HG02763 (cell line): ENCODE data around the gene CAMK2B.

Experiments
- ATAC-seq: cut with Tn5 transposase; IDR thresholded peaks from one replicate; pipeline ENCODE4 v1.9.1; 2021; ENCODE audit warnings: mild to moderate bottlenecking, moderate library complexity; ENCODE audit not compliant: unreplicated experiment

CAMK2B gene

DNA sequence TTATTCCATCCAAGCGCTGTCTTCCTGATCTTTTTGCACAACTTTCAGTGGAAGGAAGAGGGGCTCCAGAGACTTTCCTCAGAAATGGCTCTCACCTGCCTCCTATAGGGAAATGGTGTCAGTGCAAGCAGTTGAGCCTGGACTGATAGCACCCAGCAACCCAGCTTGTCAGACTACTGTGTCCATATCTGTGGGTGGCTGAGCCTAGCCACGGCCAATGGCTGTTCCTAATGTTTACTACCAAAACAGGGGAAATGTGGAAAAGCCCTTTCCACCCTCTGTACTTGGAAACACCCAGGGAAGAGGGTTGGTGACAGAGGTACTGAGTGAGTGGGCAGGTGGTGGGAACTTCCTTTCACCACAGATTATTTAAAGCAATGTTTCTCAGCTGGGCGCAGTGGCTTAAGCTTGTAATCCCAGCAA, 128.9 kb downstream of the CAMK2B start:
- ATAC-seq = no peak

DNA sequence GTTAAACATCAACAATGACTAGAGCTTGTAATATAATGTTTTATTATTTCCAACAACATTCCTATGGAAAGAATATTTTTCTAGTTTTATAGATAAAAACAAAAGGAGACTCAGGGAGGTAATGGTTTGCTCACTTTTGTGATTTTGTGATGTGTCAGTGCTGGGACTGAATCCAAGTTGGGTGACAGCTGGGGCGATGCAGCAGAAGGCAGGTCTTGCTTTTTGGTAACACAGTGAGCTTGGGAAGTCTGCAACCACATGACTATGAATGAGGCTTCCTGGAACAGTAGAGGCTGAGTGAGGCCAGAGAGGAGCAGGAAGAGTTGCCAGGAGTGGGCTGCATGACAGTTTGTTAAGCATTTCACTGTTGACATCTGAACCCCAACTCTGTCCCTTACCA, 129.5 kb downstream of the CAMK2B start:
- ATAC-seq = no peak

DNA sequence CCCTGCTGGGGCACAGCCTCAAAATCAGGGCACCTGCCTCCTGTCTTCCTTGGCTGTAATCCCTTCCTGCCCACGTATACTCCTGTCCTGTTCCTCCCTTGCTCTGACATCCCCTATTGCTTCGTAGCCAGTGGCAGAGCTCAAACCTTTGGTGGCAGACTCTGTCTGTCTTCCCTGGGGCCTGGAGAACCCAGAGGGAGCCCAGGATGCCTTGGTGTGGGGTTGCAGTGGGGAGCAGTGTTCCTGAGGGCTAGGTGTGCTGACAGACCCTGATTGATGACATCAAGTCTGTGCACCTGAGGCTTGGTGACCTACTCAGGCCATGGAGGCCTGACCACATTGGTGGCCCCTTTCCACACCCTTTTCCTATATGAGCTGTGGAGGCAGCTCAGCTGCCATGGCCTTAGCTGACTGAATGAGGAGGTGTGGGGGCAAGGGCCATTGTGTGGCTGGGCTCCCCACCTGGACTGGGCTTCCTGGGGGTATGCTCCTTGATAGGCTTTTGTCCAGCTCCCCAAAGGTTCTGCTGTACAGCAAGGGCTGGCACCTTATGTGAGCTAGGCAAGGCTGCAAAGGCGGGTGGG, 130.7 kb downstream of the CAMK2B start:
- ATAC-seq = no peak

DNA sequence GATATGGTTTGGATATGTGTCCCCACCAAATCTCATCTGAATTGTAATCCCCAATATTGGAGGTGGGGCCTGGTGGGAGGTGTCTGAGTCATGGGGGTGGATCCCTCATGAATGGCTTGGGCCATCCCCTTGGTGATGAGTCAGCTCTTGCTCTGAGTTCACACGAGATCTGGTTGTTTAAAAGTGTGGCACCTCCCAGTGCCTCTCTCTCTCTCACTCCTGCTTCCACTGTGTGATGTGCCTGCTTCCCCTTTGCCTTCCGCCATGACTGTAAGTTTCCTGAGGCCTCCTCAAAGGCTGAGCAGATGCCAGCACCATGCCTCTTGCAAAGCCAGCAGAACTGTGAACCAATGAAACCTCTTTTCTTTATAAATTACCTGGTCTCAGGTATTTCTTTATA, 131.3 kb downstream of the CAMK2B start:
- ATAC-seq = no peak

DNA sequence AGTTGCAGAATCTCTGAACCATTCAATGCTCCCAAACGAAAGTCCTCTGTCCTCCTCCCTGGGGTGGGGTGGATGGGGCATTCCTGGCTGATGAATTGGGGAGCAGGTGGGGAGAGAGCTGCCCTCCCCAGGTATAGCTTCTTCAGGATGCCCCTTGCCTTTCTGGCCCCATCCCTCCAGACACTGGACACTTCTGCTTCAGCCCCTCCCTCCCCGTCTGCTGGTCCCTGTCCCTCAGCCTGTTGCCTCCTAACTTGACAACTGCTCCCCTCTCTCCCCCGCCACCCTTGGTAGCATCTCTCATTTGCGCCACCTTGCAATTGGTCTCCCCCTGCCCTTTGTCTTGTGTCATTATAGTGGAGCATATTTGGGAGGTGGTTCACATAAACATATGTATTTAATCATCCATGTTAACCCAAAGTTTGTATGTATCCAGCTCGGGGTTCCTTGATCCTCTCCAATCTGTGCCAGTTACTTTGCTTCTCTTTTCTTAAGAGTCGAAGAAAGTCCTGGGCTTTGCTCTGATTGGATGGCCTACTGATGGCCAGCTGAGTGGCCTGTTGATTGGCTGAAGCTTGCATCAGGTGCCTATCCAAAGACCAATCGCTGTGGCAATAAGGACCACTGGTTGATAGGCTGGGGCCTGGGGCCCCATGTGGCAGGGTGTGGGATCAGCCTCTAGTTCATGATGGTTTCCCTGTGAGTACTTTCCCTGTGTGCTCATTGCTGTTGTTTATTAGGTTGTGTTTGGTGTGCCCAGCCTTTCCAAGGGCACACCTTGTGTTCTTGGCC, 132.2 kb downstream of the CAMK2B start:
- ATAC-seq = no peak

DNA sequence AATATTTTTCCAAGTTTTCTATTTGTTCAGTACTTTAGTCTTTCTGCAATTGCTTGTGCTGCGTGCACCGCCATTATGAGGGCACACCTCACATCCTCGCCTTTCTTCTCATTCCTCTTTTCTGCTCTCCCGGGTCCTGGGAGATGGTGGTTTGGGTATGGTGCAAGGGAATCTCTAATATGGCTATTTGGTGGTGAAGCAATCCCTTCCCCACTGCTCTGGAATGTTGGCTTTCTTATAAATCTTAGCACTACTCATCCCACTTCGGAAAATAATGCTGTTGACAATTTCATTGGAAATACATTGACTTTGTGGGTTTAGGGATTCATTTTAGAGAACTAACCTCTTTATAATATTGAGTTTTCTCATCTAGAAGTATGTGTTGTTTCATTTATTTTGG, 134.2 kb downstream of the CAMK2B start:
- no peak for ATAC-seq

DNA sequence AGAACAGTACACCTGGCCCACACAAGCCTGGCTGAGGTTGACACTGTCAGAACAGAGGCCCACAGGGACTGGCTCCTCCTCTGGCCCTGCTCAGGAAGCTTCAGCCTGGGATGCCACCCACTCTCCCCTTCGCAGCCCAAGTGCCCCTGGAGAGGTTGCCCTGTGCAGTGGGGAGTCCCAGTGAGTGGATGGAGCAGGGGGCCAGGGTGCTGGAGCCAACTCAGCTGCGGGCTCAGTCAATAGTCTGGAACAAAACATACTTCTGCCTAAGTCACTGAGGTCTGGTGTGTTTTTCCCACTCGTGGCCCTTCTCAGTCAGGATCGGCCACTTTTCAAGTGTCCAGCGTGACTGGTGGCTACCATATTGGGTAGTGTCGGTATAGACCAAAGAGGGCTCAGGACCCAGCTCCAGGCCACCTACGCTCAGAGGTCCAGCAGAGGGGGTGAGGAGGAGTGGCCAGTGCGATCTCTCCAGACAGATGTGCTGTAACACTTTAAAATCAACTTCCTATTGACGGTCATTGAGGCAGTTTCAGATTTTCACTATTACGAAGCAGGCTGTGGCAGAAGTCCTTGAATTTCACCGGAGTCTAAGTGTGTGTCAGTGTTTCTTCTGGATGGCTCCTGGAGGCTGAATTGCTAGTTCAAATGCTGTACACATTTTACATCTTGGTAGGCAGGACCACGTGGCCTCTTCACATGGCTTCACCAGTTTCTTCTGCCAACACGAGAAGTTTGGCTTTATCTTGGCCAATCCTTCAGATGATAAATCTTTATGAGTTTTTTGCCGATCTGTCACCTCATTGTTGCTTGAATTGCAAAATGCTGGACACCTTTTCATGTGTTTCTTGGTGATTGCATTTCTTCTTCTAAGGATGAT, 135.2 kb downstream of the CAMK2B start:
- ATAC-seq = no peak

DNA sequence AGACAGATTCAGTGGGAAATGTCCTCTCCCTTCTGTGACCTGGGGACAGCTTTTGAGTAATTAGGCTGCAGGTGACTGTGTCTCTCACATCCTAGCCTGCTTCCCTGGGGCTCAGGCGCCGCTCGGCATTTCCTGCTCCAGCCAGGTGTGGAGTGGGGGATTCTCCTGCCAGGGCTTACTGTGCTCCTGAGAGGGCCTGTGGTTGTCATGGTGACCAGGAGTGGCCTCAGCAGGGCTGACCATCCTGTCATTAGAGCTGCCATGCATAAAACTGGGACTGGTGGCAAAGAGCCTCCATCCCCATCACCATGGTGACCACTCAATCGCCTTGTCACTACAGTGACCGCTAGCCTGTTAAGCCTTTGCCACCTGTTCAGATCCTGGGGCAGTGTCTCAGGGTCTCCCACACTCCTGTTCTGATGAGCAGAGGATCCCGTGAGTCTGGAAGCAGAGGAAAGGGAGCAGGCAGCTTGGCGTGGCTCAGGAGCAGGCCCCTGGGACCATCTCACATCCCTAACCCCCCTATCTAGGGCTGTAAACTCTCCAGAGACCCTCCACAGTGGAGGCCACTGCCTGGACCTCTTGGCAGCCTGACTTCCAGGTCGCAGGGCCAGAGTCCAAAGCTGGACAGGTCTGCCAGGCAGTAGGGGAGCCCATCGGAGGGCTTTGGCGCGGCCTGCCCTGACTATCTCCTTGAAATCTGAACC, 136.0 kb downstream of the CAMK2B start, which contains the start of gene GCK:
TSS of gene GCK (minus strand) at position 154 of the 707 bp plus-strand sequence. CDS start 486 bp downstream, outside the sequence.
- no peak for ATAC-seq

DNA sequence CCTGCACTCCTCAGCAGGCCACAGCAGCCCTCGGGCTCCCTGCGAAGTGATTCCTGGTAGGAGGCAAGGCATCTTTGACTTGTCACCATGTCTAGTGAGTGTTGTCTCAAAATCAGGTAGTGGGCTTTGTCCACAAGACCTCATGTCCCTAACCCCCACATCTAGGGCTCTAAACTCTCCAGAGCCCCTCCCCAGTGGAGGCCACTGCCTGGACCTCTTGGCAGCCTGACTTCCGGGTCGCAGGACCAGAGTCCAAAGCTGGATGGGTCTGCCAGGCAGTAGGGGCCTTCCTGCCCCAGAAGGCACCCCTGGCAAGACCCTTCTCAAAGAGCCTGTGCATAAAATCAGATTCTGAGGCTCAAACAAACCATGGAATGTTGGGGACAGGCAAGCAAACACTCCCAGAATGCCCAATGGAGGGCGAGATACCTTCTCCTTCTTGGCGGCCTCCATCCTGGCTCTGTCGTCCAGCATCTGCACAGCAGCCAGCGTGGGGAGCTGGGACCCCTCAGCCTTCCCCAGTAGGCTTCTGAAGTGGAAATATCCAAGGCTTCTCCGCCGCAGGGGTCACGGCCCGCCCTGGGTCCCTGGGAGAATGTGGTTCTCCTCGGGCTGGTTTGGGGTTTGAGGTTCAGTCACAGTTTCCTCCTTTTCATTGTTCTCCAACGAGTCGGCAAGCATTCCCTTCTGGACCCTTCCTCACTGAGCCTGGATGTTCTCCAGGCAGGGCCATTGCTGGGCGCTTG, 136.7 kb downstream of the CAMK2B start:
- no peak for ATAC-seq

DNA sequence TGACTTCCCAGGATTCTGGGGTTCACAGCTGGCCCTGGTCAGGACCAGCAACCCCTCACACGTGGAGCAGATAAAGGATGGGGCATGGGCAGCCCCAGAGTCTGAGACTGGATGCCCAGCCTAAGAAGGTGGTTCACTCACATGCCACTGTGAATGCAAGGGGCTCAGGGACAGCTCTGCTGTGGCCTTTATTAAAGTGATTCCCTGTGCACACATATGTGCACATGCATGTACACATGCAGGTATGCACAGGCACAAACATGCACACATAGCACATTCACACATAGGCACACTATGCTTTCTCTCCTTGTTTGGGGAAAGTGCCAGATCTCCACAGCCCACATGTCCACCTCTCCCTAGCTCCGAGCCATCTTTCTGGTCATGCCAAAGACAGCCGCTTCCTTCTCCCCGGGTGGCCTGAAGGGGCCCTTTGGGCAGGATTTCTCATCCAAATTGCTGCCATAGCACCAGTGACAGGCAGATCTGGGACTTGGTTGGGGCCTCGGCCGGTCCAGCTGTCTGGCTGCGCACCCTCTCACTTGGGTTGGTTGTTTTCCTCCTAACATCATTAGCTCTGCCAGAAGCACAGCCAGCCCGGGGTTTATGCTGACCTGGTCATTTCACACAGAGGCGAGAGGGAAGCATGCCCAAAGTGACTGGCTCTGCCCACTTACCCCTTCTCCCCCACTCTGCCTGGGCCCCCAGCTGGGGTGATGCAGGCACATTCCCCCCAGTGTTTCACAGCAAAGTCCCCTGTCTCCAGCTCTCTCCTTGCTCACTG, 137.6 kb downstream of the CAMK2B start:
- ATAC-seq = no peak

DNA sequence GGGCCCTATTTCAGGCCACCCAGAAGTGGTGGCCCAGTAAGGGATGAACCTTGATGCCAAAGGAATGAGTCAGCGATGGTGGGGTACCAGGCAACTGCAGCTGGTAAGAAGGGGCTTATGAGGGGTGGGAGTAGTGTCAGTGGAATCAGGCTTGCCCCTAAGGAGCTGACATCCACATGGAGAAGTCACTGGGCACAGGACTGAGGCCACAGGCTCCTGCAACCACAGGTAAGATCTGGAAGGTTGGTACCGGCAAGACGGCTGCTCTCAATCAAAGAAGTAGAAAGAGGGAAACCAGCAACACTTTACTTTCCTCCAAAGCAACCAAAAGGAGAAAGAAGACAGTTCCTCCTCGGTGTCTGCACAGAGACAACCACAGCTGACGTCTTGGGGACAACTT, 138.7 kb downstream of the CAMK2B start:
- ATAC-seq = no peak

DNA sequence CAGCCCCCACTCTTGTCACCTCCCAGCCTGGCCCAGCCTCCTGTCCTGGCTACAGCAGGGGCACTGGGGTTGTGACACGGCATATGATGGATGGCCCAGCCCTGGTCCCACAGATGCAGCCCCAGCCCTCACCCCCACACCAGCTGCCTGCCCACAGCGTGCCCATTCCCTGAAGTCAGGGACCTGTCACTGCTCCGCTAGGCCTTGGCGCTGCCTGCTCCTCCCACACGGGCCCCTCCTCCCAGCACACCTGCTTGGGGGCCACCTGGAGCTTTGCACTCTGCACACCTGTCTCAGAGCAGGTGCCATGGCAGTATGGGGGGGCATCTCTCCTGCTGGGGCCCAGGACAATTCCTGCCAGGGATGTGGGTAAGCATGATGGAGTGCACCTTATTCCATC, 139.7 kb downstream of the CAMK2B start:
- no peak for ATAC-seq

DNA sequence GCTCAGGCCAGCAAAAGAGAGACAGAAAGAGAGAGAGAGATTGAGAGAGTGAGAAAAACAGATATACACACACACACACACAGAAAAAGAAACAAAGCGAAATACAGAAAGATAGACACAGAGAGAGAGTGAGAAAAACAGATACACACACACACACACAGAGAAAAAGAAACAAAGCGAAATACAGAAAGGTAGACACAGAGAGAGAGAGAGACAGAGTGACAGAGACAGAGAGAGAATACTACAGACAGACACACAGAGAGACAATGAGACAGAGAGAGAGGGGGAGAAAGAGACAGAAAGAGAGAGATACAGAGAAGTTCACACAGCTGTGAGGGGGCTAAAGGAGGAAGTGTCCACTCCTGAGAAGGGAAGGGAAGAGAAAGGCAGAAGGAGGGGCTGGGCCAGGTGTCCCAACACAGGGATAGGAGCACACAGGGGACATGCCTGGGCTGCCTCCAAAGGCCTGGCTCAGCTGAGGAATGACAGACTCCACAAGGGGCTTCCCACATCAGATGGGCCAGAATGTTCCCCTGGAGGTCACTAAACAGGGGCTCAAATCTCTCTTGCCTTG, 140.4 kb downstream of the CAMK2B start:
- no peak for ATAC-seq

DNA sequence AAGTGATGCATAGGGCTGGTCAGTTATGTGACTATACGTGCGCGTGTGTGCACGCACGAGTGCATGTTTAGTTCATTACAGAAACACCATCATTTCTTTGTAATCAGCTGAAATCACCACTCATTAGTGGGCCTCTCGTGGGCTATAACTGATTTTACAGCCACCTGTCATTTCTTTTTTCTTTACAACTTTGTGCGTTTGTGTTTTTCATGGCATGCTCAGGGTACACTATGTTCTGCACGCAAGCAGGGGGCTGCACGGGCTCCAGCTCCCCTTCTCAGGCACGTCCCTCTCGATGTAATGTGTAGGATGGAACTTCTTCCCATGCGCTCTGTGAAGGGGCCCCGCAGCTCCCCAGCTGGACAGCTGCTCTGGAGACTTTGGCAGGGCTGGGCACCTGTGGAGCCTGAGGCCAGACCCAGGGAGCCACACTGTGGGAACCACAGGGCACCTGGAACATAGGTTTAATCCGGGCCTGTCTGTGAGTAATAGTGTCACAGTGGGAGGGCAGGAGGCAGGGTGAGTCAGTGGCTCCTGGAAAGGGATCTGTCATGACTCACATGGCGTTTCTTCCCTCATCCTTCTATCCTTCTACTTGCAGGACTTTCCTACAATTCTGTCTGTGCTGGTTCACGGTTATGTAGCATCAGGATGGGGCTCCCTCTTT, 141.1 kb downstream of the CAMK2B start:
- ATAC-seq = no peak

DNA sequence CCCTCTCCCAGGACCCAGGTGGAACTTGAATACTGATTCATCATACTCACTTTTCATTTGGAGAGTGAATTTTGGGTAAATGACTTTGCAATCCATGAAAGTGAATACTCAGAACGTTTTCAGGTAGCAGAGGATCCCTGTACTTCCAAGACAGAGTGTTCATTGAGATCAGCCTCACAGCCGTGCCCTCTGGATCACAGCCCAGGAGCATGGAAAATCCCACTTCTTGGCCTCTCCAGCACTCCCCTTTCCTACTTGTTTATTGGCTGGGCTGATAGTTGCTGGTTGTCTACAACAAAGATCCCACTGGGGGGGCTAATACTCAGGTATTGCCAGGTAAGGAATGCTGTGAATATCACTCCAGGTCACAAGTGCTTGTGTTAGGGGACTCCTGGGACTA, 142.0 kb downstream of the CAMK2B start:
- no peak for ATAC-seq

DNA sequence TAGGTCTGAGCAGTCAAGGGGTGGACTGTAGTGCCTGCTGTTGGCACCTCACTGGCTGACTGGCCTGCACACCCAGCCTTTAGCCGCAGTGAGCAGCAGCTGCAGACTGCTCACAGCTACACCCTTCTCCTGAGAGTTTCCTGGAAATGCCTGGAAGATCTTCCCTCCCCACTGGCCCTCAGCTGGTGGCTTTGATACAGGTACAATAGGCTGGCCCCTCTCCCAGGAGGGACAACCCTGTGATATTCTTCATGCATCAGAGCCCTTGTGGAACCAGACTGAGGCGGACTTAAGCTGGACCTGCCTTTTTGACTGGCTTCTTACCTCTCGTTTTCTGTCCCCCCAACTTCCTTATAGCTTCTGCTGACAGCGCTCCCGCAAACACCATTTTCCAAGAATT, 142.6 kb downstream of the CAMK2B start:
- ATAC-seq = no peak

DNA sequence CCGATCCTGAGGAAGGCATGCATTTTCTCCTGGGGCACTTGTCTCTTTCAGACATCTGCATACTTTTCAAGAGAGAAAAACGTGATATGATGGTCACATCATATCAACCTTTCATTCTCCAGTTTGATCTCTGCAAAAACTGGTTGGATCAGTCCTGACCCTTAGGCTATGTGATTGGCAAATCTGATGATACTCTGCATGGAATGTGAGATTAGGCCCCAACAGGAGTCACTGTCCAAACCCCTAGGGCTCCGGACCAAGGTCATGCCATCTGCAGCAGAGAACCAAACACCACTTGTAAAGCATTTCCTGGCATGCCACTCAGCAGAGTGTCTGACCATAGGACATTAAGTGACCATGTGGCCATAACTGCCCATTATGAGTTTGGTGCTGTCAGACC, 144.8 kb downstream of the CAMK2B start:
- no peak for ATAC-seq

DNA sequence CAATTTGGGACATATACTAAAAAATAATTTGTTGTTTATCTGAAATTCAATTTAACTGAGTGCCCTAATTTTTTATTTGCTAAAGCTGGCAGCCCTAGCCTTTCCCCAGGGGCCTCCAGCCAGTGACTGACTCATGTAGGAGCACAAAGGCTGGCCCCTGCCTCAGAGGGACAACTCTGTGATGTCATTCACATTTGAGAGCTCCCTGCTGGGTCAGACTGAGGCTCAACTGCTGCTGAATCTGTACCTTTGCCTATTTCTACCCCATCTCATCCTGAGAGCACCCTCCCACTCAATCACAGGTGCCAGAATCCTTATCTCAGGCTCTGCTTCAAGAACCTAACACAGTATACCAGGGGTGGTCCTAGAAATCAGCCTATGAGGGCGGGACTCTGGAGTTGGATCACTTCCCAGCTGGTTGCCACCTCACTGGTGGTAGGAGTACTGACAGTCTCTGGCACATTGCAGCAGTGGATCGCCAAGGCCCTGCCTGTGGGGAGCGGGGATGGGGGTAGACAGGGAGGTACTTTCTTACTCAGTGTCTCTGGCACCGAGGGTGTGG, 147.7 kb downstream of the CAMK2B start:
- ATAC-seq = no peak
